HEK293T (cell line): ENCODE measurements around the gene RFX4.

Experiments used
- BHLHE40 ChIP-seq: fragments of 450-650 bp; IDR thresholded peaks from 2 replicates; pipeline ENCODE4 v1.6.1; 2016; ENCODE audit warnings: mild to moderate bottlenecking, moderate library complexity, borderline replicate concordance
- CTBP1 ChIP-seq: fragments of 450-650 bp; IDR thresholded peaks from 2 replicates; pipeline ENCODE4 v1.6.1; 2016; ENCODE audit warnings: borderline replicate concordance
- ELF4 ChIP-seq: fragments of 450-650 bp; IDR thresholded peaks from 2 replicates; pipeline ENCODE4 v1.6.1; 2017; ENCODE audit warnings: antibody characterized with exemption
- FOXA1 ChIP-seq: fragments of 450-650 bp; IDR thresholded peaks from 2 replicates; pipeline ENCODE4 v1.6.1; 2016; ENCODE audit warnings: mild to moderate bottlenecking

DNA sequence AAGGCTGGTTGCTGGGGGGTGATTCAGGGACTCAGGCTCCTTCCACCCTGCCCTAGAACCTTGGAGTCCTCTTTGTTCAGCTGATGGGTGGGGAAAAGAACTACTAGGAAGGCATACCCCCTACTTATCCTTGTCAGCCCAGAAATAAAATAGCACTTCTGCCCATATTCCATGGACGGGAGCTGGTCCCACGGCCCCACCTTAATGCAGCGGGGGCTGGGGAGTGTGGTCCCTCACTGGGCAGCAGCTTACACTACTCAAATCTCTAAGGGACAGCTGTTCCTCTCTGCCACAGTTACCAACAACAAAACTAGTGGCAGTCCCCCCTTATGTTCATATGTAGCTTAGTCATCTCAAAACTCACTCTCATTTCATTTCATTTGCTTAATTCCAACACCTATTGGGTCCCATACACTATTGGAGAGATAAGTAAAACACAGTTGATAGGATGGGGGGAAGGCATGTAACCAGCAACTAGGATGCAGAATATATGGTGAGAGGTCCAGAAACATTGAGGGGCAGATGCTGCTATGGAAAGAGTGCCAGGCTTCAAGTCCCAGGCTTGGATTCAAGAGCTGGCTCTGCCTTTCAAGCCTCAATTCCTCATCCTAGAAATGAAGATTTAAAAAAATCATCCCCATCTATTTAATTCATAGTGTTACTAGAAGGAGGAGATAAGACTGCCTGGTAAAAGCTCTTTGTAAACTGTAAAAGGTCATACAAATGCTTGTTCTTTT is 107.9 kb downstream of the RFX4 start:
- TF ChIP-seq CTBP1, result no peak
- no peak for TF ChIP-seq BHLHE40
- TF ChIP-seq FOXA1, result no peak
- no peak for TF ChIP-seq ELF4
